Activated CD8-positive, alpha-beta memory T cell treated with anti-CD3 and anti-CD28 coated beads for 4 hours (primary cell): ENCODE measurements around the gene PTPRE.

ENCODE experiments used
- DNase-seq, 2 donors: peaks; one replicate each; pipeline ENCODE4 v3.0.0-alpha.2; 2020; ENCODE audit warnings: low read depth in 2 of 2

PTPRE gene

DNA sequence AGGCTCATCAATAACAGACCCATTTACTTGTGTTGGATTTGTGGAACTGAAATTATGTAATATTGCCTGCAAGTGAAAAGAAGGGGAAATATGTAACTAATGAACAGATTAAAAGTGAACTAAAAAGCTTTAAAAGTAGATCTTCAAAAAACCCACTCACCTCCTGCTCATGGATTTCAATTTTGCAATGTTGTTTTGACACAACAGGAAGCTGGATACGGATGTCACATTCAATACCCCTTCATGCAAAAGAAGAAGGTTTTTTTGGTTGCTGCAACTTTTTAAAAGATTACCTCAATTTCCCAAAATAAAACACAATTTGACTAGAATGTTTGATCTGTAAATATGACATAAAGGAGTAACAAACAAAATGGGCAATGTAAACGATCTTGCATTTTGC lies 216.0 kb downstream of the PTPRE start:
- no peak for DNase-seq

- DNase-seq = no peak
Observed at GRCh38 chr10:128123846-128124245, 216.9 kb downstream of the PTPRE start.

DNA sequence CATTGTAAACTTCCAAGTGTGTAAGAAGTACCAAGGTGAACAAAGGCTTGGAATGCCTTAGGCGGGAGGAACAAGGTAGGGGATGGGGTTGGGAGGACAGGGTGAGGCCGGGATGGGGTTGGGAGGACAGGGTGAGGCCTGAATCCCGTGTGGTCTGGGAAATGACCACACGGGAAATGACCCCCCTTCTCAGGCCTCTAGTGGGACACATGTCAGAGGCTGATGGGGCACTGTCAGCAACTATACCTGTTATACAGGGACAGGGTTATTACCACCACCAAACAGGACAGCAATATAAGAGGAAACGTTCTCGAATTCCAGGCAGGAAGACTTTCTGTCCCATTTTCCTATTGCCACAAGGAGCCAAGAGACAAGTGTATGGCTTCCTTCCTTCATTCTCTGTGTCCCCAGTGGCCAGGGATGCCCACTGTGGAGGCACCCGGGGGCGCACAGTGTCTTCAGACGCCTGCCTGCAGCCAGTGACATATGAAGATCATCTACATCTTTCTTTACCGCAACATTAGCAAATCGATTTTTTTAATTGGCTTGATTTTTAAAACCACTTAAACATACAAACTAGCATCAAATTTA lies 218.0 kb downstream of the PTPRE start:
- no peak for DNase-seq

DNA sequence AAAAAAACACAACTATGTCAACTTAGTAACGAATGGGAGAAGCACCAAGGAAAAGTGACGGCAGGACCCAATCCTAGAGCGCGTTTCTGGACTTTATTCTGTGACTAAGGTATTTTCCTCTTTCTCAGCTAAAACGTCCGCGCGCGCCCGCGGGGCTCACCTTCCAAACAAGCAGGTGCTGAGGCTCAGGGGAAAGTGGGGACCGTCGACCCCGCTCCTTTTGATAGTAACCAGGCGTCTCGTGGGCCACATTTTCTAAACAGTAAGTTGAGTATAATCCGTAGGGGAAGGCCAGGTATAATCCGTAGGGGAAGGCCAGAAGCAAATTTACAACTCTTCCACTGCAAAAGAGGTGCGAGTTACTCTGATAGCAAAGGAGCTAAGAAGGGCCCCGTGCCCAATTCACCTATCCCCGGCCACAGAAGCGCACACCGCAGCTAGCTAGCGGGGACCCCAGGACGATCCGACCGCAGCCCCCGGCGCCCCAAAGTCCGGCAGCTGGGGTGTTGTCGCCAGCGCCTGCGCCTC lies 218.6 kb downstream of the PTPRE start:
- no peak for DNase-seq

DNA sequence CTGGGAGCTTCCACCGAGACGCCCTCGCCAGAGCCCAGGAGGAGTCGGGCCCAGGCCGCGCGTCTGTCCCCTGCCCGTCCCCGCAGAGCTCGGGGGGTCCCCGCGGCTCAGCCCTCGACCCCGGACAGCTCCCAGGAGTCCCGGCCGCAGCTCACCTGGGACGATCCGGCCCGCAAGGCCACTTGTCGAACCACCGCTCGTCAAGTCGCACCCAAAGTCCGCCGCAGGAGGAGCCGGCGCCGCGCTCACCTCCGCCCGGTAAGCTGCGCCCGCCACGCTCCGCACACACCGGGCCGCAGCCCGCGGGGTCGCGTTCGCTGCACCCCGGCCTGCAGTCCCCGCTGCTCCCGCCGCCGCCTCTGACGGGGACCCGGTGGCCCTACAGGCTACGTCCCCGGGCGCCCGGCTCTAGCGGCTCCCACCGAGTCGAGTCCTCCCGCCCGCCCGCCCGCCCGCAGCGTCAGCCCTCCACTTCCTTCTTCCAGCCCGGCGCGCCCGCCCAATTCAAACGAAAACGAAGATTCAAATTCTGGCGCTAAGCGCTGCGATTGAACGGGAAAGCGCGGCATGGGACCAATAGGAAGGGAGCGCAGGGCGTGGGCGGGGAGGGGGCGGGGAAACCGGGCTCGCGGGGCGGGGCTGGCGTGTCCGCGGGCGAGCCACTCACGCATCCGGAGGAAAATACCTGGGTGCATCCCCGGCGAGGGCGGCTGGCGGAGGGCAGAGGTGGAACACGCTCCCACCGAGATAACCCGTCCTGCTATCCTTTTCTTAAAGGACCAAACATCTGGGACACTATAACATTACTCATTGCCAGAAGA lies 219.3 kb downstream of the PTPRE start, which contains the start of gene MKI67:
TSS of gene MKI67 (minus strand) at position 480 of the 821 bp plus-strand sequence. CDS start 756 bp downstream, outside the sequence.
- peak; percentile 81 to 83 for DNase-seq

- no peak for DNase-seq
Observed at GRCh38 chr10:128128582-128128981, 221.7 kb downstream of the PTPRE start.

- DNase-seq = no peak
Observed at GRCh38 chr10:128130051-128130450, 223.1 kb downstream of the PTPRE start.
